HepG2 (cell line): ENCODE data around the gene KMT5C. TPM values are rescaled to one million over a fixed set of nuclear protein-coding genes. Genes with fewer than 3 reads are reported as not detected.
A peak's percentile ranks its signal among the peaks of the same experiment; 100 is the strongest.
"Not testable (repeated sequence)": the region's sequence is repeated elsewhere in the genome, so short reads cannot be mapped to it uniquely, and the experiment has no call there.

ENCODE experiments used
- ATAC-seq: fragments of 200-7000 bp; cut with Tn5 transposase; 3 replicates; pipeline ENCODE4 v1.9.1; 2020; ENCODE audit warnings: mild to moderate bottlenecking, moderate library complexity
- BruUV-seq: library from RNA; stranded (reverse); fragments of 400-500 nt; replicated peaks from 2 replicates; lab custom pipeline; 2021; lab: Mats Ljungman, UMichigan
- CTCF ChIA-PET: fragments of 300-600 bp; formaldehyde crosslinking; extraction: SDS; loops from one replicate; lab custom pipeline; 2021; ENCODE audit warnings: low total read pairs, inconsistent platforms, low intra/inter-chr PET ratio; lab: Yijun Ruan, JAX
- POLR2A ChIA-PET: fragments of 350-600 bp; sonication (Branson Sonifier 250); formaldehyde crosslinking; loops from one replicate; lab custom pipeline; 2020; ENCODE audit warnings: antibody characterized with exemption, inconsistent platforms; lab: Yijun Ruan, JAX
- DNase-seq: peaks from one replicate; pipeline ENCODE4 v3.0.0-alpha.2; 2015; ENCODE audit warnings: low spot score
- FAIRE-seq: peaks from 3 replicates; lab custom pipeline; 2011; peaks lifted over from hg19 to GRCh38; lab: Jason Lieb, UNC
- H2AFZ ChIP-seq: one replicate; pipeline ENCODE4 v1.6.1; 2011; ENCODE audit warnings: low read length, inconsistent platforms
- H3K27ac ChIP-seq: fragments of 300-600 bp; 3 replicates; pipeline ENCODE4 v1.8.0; 2011; ENCODE audit warnings: mixed run types, mild to moderate bottlenecking, mixed read lengths, low read length, inconsistent platforms; ENCODE audit not compliant: insufficient read depth; ENCODE audit errors: extremely low read length
- H3K27me3 ChIP-seq, 2 experiments: fragments of 200-600 bp in 1 of 2; 2 replicates in 1 of 2; 3 replicates in 1 of 2; pipeline versions ENCODE4 v1.6.0 to v1.8.0; 2011; ENCODE audit warnings: low read length in 2 of 2, mild to moderate bottlenecking in 2 of 2, moderate library complexity in 2 of 2, inconsistent platforms in 1 of 2; ENCODE audit not compliant: insufficient read depth in 2 of 2, control insufficient read depth in 1 of 2
- H3K36me3 ChIP-seq, 2 experiments: fragments of 200-600 bp in 1 of 2; replicated peaks in 1 of 2; 2 replicates in 1 of 2; 3 replicates in 1 of 2; pipeline versions ENCODE4 v1.5.1 to v1.8.0; 2011; ENCODE audit warnings: low read length in 2 of 2, inconsistent platforms in 1 of 2; ENCODE audit not compliant: insufficient read depth in 2 of 2, control insufficient read depth in 1 of 2
- H3K4me1 ChIP-seq: 2 replicates; pipeline ENCODE4 v1.5.1; 2012; ENCODE audit warnings: low read length, inconsistent platforms; ENCODE audit not compliant: insufficient read depth
- H3K4me2 ChIP-seq: 2 replicates; pipeline ENCODE4 v1.6.0; 2011; ENCODE audit warnings: low read depth, low read length, inconsistent platforms
- H3K4me3 ChIP-seq, 3 experiments: fragments of 200-600 bp in 1 of 3; sonication (generic), shearing (Covaris generic) in 1 of 3; replicated peaks in 1 of 3; 2 replicates each; pipeline ENCODE4 v1.5.1; 2011 to 2016; ENCODE audit warnings: low read length in 3 of 3, inconsistent platforms in 2 of 3, low read depth in 2 of 3, mild to moderate bottlenecking in 2 of 3, control low read depth in 1 of 3, mixed read lengths in 1 of 3; ENCODE audit not compliant: insufficient read depth in 1 of 3
- H3K79me2 ChIP-seq: one replicate; pipeline ENCODE4 v1.6.1; 2011; ENCODE audit warnings: low read length, inconsistent platforms; ENCODE audit not compliant: insufficient read depth
- H3K9ac ChIP-seq: 2 replicates; pipeline ENCODE4 v1.6.0; 2011; ENCODE audit warnings: mild to moderate bottlenecking, low read depth, low read length, inconsistent platforms; ENCODE audit not compliant: insufficient read depth
- H3K9me3 ChIP-seq: 2 replicates; pipeline ENCODE4 v1.5.1; 2012; ENCODE audit warnings: mild to moderate bottlenecking, low read length
- H4K20me1 ChIP-seq: 2 replicates; pipeline ENCODE4 v1.6.0; 2011; ENCODE audit warnings: inconsistent platforms, mild to moderate bottlenecking, low read length, moderate library complexity; ENCODE audit not compliant: insufficient read depth
- CREB1 ChIP-seq, 2 experiments: fragments of 450-650 bp in 1 of 2; IDR thresholded peaks; 2 replicates each; pipeline ENCODE4 v1.6.1; 2016 to 2017; ENCODE audit warnings: control low read depth in 1 of 2, mild to moderate bottlenecking in 1 of 2, missing compliant biosample characterization in 1 of 2, missing genetic modification characterization in 1 of 2
- RFX5 ChIP-seq: IDR thresholded peaks from 2 replicates; pipeline ENCODE4 v1.6.1; 2011; ENCODE audit warnings: low read depth, low read length, improper control_type of control experiment
- RFXANK ChIP-seq: IDR thresholded peaks from 2 replicates; pipeline ENCODE4 v1.6.1; 2016
- RFXAP ChIP-seq: sonication (generic); formaldehyde crosslinking; IDR thresholded peaks from 2 replicates; pipeline ENCODE4 v1.4.0; 2020; ENCODE audit warnings: missing genetic modification reagents, borderline replicate concordance
- ZMYM3 ChIP-seq: sonication (generic); formaldehyde crosslinking; IDR thresholded peaks from 2 replicates; pipeline ENCODE4 v1.5.1; 2020; ENCODE audit warnings: mild to moderate bottlenecking, missing genetic modification reagents
- ZNF770 ChIP-seq: sonication (generic); formaldehyde crosslinking; IDR thresholded peaks from 2 replicates; pipeline ENCODE4 v1.5.0; 2020; ENCODE audit warnings: mild to moderate bottlenecking, missing genetic modification reagents
- WGBS: methylation state at CpG from one replicate; pipeline ENCODE4 v1.1.6; 2017; ENCODE audit warnings: low lambda C conversion rate; 5-methylcytosine and 5-hydroxymethylcytosine counted together
- in situ Hi-C: cut with HindIII; loops from 2 replicates; pipeline ENCODE4 v1.10.0; 2017; ENCODE audit warnings: low pct_unique_long_range_greater_than_20kb; ENCODE audit not compliant: extremely low pct_ligation_motif_present
- intact Hi-C: fragments of 100-400 bp; cut with micrococcal nuclease; formaldehyde crosslinking; loops from one replicate; pipeline ENCODE4 v1.10.0; 2022; ENCODE audit not compliant: unreplicated experiment
- polyA plus RNA-seq, 8 experiments: library from polyadenylated mRNA; depleted of rRNA in 3 of 8; stranded (reverse) in 7 of 8; unstranded in 1 of 8; fragments of >200 nt; fragmentation: Illumina TruSeq in 4 of 8; extraction: Trizol in 4 of 8; gene quantifications; 2 replicates each; pipeline versions ENCODE4 v1.2.1 to v1.2.3, GENCODE V29; 2011 to 2016; ENCODE audit warnings: low read depth in 4 of 8, missing spikeins in 1 of 8, mixed read lengths in 1 of 8; ENCODE audit not compliant: insufficient read depth in 1 of 8
- total RNA-seq, 5 experiments: library from RNA; depleted of rRNA; stranded (reverse); fragments of >200 nt; fragmentation: Illumina TruSeq; extraction: Trizol; gene quantifications; 2 replicates each; pipeline ENCODE4 v1.2.3, GENCODE V29; 2016; ENCODE audit warnings: low read depth in 1 of 5

The KMT5C gene
- total and polyA plus RNA-seq, 2 of the 13 experiments (the other 11 are each of a cell fraction or from before 2014, with no cell fraction given) = 5.5 to 9.0 TPM

GRCh38 chr19:55328774-55329318 is 10.8 kb upstream of the KMT5C start:
- H3K9me3 ChIP-seq, H4K20me1 ChIP-seq, POLR2A ChIA-PET, FAIRE-seq, in situ Hi-C loops, H3K79me2 ChIP-seq, DNase-seq, H3K27ac ChIP-seq, BruUV-seq, CTCF ChIA-PET, intact Hi-C loops, H3K4me3 ChIP-seq, H2AFZ ChIP-seq, H3K36me3 ChIP-seq, H3K9ac ChIP-seq, H3K27me3 ChIP-seq, H3K4me2 ChIP-seq, ATAC-seq: not testable (repeated sequence)
- 81% methylated on average over 4 of the region's 4 CpGs for WGBS
- TF ChIP-seq RFX5 (peak; percentile 97), ZNF770 (CRISPR knock-in tag) (peak; percentile 95), CREB1 (IDR thresholded peaks at IDR 0.05) (0 out of 2 replicates have a peak, but pooled peaks have one; percentile 43), CREB1 (CRISPR knock-in tag; IDR thresholded peaks at IDR 0.05) (peak; percentile 80), RFXAP (CRISPR knock-in tag) (peak; percentile 96), RFXANK (CRISPR knock-in tag) (peak; percentile 98), ZMYM3 (CRISPR knock-in tag) (0 out of 2 replicates have a peak, but pooled peaks have one; percentile 28)
- H3K4me1 ChIP-seq = peaks cover 40% of the 10 kb centered on the region

DNA sequence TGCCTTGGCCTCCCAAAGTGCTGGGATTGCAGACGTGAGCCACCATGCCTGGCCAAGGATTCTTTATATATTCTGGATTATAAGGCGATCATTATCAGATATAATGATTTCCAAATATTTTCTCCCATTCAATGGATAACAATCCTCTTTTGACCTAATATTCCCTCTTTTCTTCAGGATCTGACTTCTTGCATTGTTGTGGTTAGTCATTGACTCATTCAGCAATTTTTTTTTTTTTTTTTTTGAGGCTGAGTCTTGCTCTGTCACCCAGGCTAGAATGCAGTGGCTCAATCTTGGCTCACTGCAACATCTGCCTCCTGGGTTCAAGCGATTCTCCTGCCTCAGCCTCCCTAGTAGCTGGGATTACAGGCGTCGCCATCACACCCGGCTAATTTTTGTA is 9.9 kb upstream of the KMT5C start:
- POLR2A ChIA-PET = interaction anchor here (1.4 kb wide), 1 partner anchor 9 kb away, joined by 4 read pairs; no protein-coding TSS in a partner anchor
- 86% methylated on average over 6 of the region's 6 CpGs for WGBS

More for the DNA sequence above, 9.9 kb upstream of the KMT5C start:
- in situ Hi-C loops, H3K27me3 ChIP-seq, ATAC-seq, H2AFZ ChIP-seq, H3K79me2 ChIP-seq, FAIRE-seq, H3K27ac ChIP-seq, H3K4me2 ChIP-seq, H3K9ac ChIP-seq, BruUV-seq, H3K9me3 ChIP-seq, DNase-seq, H3K36me3 ChIP-seq, CTCF ChIA-PET, H3K4me3 ChIP-seq, H4K20me1 ChIP-seq: not testable (repeated sequence)
- intact Hi-C loops = loop anchor here (5.0 kb wide), 1 partner anchor 58 kb away; the partner anchor contains the start of gene RPL28
- peaks cover 47% of the 10 kb centered on the region for H3K4me1 ChIP-seq
